ENCODE measurements around the gene SLC4A1.
"Not testable (repeated sequence)": the region's sequence is repeated elsewhere in the genome, so short reads cannot be mapped to it uniquely, and the experiment has no call there.

SLC4A1 gene

GRCh38 chr17:44256671-44257070, 11.3 kb downstream of the SLC4A1 start:
- DNase-seq (ENCODE audit: low spot score), result no peak

- no peak for DNase-seq (ENCODE audit: low spot score)
These were observed 12.0 kb downstream of the SLC4A1 start for GRCh38 chr17:44255915-44256314.

- no peak for DNase-seq (ENCODE audit: low spot score)
These were observed 13.4 kb downstream of the SLC4A1 start for GRCh38 chr17:44254361-44255095.

- DNase-seq (ENCODE audit: low spot score), result no peak
These were observed 14.9 kb downstream of the SLC4A1 start for GRCh38 chr17:44253006-44253405.

- no peak for DNase-seq (ENCODE audit: low spot score)
These were observed 16.9 kb downstream of the SLC4A1 start for GRCh38 chr17:44251062-44251461.

- no peak for DNase-seq (ENCODE audit: low spot score)
These were observed 18.3 kb downstream of the SLC4A1 start for GRCh38 chr17:44249501-44250246.

GRCh38 chr17:44247876-44248736, 19.8 kb downstream of the SLC4A1 start:
- DNase-seq (ENCODE audit: low spot score), result no peak

GRCh38 chr17:44247440-44247841, 20.5 kb downstream of the SLC4A1 start:
- no peak for DNase-seq (ENCODE audit: low spot score)

GRCh38 chr17:44241106-44241624, 26.8 kb downstream of the SLC4A1 start:
- peak; percentile 32 for DNase-seq (ENCODE audit: low spot score)

- not testable (repeated sequence) for DNase-seq (ENCODE audit: low spot score)
These were observed 30.0 kb downstream of the SLC4A1 start for GRCh38 chr17:44237886-44238285.

- no peak for DNase-seq (ENCODE audit: low spot score)
These were observed 31.4 kb downstream of the SLC4A1 start for GRCh38 chr17:44236444-44236991.

GRCh38 chr17:44235583-44235936, 32.4 kb downstream of the SLC4A1 start:
- DNase-seq (ENCODE audit: low spot score), result no peak

- DNase-seq (ENCODE audit: low spot score), result no peak
These were observed 34.4 kb downstream of the SLC4A1 start for GRCh38 chr17:44233582-44233981.

GRCh38 chr17:44232061-44232460, 35.9 kb downstream of the SLC4A1 start:
- no peak for DNase-seq (ENCODE audit: low spot score)

GRCh38 chr17:44230140-44230539, 37.8 kb downstream of the SLC4A1 start:
- DNase-seq (ENCODE audit: low spot score), result no peak

- no peak for DNase-seq (ENCODE audit: low spot score)
These were observed 38.8 kb downstream of the SLC4A1 start for GRCh38 chr17:44229090-44229489.

- DNase-seq (ENCODE audit: low spot score), result no peak
These were observed 44.3 kb downstream of the SLC4A1 start for GRCh38 chr17:44223541-44224071.

- DNase-seq (ENCODE audit: low spot score), result peak; percentile 85
These were observed 45.6 kb downstream of the SLC4A1 start for GRCh38 chr17:44222112-44222869.

- no peak for DNase-seq (ENCODE audit: low spot score)
These were observed 46.1 kb downstream of the SLC4A1 start for GRCh38 chr17:44221862-44222111.

- DNase-seq (ENCODE audit: low spot score), result peak; percentile 82
These were observed 46.7 kb downstream of the SLC4A1 start for GRCh38 chr17:44221084-44221861.

Data from globus pallidus (tissue), 1 donor.